Pons (tissue), 1 donor: ENCODE measurements around the gene TRAF3.
"Not testable (repeated sequence)": the region's sequence is repeated elsewhere in the genome, so short reads cannot be mapped to it uniquely, and the experiment has no call there.

Experiments used
- DNase-seq: peaks from one replicate; pipeline ENCODE4 v3.0.0-alpha.2; 2016; ENCODE audit warnings: low spot score

Gene TRAF3

GRCh38 chr14:102829016-102829548 is 51.8 kb downstream of the TRAF3 start:
- no peak for DNase-seq

DNA sequence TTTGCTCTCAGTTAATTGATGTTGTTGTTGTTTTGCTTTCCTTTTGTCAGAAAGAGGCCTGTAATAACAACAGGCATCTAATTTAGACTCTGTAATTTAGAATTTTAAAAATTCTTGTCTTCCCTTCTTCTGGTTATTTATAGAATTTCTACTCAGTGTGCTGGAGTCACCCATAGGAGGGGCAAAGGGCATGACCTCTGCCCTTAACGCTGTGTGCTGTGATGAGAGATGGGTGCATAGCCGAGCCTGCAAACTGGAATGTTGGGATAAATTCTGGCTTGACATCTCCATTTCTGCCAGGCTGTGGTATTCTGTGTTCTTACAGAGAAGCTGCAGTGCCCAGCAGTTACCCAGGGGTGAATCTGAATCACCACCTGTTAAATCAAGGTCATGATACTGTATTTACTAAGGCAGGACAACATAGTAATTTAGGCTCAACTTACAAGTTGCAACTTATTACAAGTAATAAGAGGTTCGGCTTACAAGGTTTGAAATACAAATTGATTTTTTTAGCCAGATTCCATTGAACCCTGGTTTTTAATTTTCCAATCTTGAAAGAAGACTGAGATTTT is 53.3 kb downstream of the TRAF3 start:
- no peak for DNase-seq

DNA sequence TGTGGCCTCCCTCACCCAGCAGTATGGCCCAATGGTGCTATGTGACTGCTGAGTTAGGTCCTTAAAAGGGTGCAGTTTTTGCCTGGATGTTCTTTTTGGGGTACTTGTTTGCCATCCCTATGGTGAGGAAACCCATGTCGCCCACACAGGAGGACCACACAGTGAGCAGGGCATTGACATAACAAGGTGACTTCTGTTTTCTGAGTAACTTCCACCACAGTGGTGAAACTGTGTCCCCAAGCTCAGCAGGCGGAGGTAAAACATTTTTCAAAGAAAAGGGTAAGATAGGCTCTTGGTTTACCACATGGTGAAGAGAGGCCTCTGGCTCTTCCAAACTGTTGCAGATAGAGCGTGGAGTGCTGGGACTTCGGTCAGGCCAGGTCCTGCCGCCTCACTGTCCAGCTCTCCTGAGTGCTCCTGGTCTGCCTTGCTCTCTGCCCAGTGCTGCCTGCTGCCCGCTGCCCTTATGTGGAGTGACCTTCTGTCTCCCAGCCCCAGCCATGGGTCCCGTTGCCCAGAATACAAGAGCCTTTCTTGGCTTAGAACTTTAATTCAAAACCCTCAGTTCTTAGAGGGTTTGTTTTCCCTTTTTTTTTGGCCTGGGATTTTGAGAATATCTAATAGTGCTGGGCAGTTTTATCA is 54.0 kb downstream of the TRAF3 start:
- no peak for DNase-seq

DNA sequence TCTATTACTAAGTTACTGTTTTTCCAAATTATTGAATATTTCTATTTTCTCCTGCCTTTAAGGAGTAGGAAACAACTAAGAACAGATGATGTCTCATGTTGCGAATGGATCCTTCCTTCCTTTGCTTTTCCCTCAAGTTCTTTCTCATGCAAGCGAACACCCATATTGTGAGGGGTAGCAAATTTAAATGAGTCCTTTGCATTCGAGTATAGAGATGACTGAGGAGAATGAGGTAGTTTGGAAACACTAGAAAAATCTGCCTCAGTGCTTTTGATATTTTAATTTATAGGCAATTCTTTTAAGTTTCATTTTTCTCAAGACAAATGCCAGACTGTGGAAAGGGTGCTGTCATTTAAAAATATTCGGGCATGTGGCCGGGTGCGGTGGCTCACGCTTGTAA is 56.1 kb downstream of the TRAF3 start:
- DNase-seq, result no peak

DNA sequence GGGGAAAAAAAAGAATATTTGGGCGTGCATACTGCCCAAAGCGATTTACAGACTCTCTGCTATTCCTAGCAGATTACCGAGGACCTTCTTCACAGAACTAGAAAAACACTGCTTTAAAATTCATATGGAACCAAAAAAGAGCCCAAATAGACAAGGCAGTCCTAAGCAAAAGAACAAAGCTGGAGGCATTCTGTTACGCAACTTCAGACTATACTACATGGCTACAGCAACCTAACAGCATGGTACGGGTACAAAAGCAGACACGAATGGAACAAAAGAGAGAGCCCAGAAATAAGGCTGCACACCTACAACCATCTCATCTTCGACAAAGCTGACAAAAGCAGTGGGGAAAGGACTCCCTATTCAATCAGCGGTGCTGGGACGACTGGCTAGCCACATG is 56.7 kb downstream of the TRAF3 start:
- DNase-seq, result no peak

GRCh38 chr14:102835959-102836358 is 58.7 kb downstream of the TRAF3 start:
- DNase-seq, result no peak

GRCh38 chr14:102837120-102837519 is 59.9 kb downstream of the TRAF3 start:
- DNase-seq, result not testable (repeated sequence)

DNA sequence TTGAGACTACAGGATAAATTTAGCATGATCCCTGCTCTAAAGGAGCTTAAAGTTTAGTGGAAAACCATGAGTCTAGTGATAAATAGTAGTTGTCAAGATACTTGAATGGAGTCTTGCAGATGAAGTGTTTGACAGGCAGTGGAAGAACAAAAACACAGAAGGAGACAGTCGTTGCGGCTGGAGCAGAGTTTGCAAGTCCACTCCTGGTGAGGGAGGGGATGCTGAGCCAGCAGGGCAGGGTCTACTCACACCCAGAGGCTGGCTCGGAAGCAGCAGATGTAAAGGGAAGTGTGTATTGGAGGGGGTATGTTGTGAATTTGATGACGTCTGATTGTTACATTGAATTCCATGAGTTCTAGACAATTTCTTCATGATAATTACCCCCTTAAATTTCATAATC is 61.3 kb downstream of the TRAF3 start:
- DNase-seq, result no peak

GRCh38 chr14:102840115-102840514 is 62.9 kb downstream of the TRAF3 start:
- no peak for DNase-seq

DNA sequence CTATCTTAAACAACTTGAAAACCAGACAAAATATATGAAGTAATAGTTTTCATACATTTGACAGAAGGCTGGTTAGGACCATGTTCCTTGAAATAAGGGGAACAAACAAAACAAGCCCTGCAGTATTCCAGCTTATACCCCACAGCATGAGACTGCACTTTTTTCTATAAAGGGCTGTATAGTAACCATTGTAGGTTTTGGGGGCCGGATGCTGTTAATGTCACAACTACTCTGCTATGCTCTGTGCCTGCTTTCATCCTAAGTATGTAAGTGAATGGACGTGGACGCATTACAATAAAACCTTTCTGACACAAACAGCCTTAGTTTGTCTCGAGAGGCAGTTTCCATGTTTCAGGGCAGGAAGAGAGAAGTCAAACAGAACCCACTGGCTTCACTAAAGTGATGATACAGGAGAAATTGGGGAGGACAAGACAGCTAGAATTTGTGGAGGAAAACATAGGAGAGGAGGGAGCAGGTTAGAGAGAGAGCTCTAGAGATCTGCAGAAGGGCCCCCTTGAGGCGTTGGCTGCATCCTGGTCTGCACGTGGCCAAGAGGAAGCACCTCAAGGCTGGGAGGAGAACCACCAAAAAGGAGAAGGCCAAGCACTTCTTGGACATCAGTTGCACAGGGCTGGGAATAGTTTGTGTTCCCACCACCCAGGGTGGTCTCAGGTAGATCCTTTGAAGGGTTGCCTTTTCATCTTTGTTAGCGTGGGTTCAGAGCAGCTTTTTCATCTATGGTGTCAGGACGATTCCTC is 63.7 kb downstream of the TRAF3 start:
- DNase-seq, result no peak

GRCh38 chr14:102848830-102849525 is 71.7 kb downstream of the TRAF3 start:
- DNase-seq, result no peak

DNA sequence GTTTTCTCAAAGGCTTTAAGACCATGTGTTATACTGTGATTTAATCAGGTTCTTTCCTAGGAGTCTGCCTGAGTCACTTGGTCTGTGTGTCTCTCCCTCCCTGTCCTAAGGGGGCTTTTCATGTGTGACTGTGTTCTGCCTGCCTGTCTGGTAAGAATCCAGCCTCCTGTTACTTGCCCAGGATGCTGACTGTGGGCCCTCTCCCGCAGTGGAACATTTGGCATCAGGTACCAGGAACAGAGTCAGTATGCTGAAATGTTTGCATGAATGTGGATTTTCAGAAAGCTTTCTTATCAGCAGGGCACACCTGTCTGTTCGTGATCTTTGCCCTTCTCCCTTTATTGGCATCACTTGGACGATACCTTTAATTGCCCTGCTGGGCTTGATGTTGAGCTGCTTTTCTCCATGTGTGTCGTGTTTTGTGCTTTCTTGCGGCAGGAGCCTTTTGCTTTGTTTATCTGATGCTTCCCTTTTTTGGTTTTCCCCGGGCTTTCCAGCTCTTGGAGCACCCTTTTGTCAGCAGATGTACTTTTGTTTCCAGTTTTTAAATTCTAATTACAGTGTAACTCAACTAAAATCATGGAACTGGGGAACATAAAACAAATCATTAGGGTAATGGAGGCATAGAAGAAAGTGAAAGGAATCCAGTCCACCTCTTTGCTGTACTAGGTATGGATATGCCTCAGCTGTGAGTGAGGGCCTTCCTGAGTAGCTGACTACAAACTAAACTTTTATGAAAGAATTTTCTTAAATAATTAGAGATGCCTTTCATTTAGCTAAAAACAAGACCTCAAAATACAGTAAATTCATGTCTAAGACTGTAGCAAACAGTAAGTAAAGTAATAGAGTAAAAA is 72.5 kb downstream of the TRAF3 start:
- peak; percentile 44 for DNase-seq

DNA sequence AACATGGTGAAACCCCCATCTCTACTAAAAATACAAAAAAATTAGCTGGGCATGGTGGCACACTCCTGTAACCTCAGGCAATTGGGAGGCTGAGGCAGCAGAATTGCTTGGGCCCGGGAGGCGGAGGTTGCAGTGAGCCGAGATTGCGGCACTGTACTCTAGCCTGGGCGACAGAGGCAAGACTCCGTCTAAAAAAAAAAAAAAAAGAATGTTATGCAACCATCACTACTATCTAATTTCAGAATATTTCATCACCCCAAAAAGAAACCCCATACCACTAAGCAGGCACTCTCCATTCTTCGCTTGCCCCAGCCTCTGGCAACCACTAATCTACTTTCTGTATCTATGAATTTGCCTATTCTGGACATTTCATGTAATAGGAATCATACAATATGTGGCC is 76.4 kb downstream of the TRAF3 start:
- no peak for DNase-seq

DNA sequence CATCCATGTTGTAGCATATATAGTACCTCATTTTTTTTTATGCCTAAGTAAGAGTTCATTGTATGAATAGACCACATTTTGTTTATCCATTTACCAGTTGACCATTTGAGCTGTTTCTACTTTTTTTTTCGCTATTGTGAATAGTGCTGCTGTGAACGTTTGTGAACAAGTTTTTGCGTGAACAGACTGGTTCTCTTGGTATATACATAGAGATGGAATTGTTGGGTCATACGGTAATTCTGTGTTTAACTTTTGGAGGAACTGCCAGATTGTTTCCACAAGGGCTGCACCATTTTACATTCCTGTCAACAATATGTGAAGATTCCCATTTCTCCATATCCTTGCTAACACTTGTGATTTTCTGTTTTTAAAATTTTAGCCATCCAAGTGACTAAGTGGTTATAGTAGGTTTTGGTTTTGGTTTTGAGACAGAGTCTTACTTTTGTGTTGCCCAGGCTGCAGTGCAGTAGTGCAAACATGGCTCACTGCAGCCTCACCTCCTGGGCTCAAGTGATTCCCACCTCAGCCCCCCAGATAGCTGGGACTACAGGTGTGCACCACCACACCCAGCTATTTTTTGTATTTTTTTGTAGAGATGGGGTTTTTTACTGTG is 76.9 kb downstream of the TRAF3 start:
- DNase-seq, result no peak

DNA sequence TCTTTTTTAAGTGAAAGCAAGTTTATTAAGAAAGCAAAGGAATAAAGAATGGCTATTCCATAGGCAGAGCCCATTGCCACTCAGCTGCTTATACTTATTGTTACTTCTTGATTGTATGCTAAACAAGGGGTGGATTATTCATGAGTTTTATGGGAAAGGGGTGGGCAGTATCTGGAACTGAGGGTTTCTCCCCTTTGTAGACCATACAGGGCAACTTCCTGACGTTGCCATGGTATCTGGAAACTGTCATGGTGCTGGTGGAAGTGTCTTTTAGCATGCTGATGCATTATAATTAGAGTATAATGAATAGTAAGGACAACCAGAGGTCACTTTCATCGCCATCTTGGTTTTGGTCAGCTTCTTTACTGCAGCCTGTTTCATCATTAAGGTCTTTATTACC is 78.9 kb downstream of the TRAF3 start:
- no peak for DNase-seq

- DNase-seq, result no peak
Measured at GRCh38 chr14:102857444-102857843, 80.2 kb downstream of the TRAF3 start.

GRCh38 chr14:102859911-102860310 is 82.7 kb downstream of the TRAF3 start:
- no peak for DNase-seq

DNA sequence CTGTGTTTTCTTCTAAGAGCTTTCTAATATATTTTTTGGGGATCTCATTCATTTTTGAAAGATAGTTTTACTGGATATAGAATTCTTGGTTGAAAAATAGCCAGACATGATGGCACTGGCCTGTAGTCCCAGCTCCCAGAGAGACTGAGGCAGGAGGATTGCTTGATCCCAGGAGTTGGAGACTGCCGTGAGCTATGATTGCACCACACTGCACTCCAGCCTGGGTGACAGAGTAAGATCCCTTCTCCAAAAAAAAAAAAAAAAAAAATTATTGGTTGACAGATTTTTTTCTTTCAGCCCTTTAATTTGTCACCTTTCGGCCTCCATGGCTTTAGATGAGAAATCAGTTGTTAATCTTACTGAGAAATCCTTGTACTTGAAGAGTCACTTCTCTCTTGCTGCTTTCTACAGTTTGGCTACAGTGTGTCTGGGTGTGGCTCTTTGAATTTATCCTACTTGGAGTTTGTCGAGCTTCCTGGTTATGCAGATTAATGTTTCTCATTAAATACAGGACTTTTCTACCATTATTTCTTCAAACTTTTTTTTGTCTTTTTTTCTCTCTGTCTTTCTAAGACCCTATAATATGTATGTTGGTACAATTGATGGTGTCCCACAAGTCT is 85.0 kb downstream of the TRAF3 start:
- no peak for DNase-seq

DNA sequence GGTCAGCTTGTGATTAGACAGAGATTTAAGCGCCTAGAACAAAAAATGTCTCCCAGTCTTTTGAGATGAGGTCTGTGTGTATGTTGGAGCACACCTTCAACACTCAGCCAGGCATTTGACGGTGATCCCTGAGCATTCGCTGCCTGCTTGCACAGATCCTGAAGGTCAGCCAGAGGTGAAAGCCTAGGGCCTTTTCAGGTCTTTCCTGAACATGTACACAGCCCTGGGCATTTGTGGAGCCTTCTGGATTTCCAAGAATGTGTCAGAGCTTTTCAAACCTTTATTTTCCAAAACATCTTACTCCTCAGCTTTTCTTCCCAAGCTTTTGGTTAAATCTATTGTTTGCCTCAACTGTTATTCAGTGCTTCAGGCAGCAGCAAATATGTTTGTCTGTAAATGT is 86.1 kb downstream of the TRAF3 start:
- DNase-seq, result no peak

- not testable (repeated sequence) for DNase-seq
Measured at GRCh38 chr14:102865916-102866315, 88.7 kb downstream of the TRAF3 start.
